RWPE1 (cell line): ENCODE measurements around the gene SUPT3H.

Experiments used
- CTCF ChIA-PET: fragments of 350-600 bp; sonication (Branson Sonifier 250); formaldehyde crosslinking; extraction: SDS; loops from one replicate; lab custom pipeline; 2021; lab: Yijun Ruan, JAX
- POLR2A ChIA-PET: fragments of 400-600 bp; formaldehyde crosslinking; extraction: SDS; loops from one replicate; lab custom pipeline; 2020; ENCODE audit warnings: antibody characterized with exemption; ENCODE audit not compliant: low non-redundant PET; lab: Yijun Ruan, JAX
- DNase-seq: peaks from one replicate; pipeline ENCODE4 v3.0.0; 2012; ENCODE audit warnings: low spot score
- H3K27ac ChIP-seq: fragments of 450-650 bp; 2 replicates; pipeline ENCODE4 v1.5.1; 2017
- TF ChIP-seq, protein P1 (sequence below): fragments of 450-650 bp; conservative IDR thresholded peaks from 2 replicates; pipeline ENCODE4 v1.5.1; 2017; ENCODE audit warnings: low read depth, mild to moderate bottlenecking

Gene SUPT3H

GRCh38 chr6:45417436-45417835 lies 39.7 kb upstream of the SUPT3H start:
- no peak overlapping the region for H3K27ac ChIP-seq
- TF ChIP-seq, protein P1, sequence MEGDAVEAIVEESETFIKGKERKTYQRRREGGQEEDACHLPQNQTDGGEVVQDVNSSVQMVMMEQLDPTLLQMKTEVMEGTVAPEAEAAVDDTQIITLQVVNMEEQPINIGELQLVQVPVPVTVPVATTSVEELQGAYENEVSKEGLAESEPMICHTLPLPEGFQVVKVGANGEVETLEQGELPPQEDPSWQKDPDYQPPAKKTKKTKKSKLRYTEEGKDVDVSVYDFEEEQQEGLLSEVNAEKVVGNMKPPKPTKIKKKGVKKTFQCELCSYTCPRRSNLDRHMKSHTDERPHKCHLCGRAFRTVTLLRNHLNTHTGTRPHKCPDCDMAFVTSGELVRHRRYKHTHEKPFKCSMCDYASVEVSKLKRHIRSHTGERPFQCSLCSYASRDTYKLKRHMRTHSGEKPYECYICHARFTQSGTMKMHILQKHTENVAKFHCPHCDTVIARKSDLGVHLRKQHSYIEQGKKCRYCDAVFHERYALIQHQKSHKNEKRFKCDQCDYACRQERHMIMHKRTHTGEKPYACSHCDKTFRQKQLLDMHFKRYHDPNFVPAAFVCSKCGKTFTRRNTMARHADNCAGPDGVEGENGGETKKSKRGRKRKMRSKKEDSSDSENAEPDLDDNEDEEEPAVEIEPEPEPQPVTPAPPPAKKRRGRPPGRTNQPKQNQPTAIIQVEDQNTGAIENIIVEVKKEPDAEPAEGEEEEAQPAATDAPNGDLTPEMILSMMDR, result no peak
- DNase-seq, result no peak
- CTCF ChIA-PET, result no interaction called here
- POLR2A ChIA-PET, result no interaction called here

- TF ChIP-seq, protein P1, result no peak
- ChIA-PET CTCF (interaction anchor here (0.6 kb wide), 1 partner anchor 33 kb away, joined by 3 read pairs; no protein-coding TSS in a partner anchor), POLR2A (no interaction called here)
- H3K27ac ChIP-seq, result no peak overlapping the region
- no peak for DNase-seq
These were observed 39.0 kb upstream of the SUPT3H start for GRCh38 chr6:45416700-45417099.

GRCh38 chr6:45415788-45416518 lies 38.2 kb upstream of the SUPT3H start:
- ChIA-PET POLR2A (no interaction called here), CTCF (no interaction called here)
- TF ChIP-seq, protein P1, result no peak
- DNase-seq, result no peak
- H3K27ac ChIP-seq, result no peak overlapping the region

DNA sequence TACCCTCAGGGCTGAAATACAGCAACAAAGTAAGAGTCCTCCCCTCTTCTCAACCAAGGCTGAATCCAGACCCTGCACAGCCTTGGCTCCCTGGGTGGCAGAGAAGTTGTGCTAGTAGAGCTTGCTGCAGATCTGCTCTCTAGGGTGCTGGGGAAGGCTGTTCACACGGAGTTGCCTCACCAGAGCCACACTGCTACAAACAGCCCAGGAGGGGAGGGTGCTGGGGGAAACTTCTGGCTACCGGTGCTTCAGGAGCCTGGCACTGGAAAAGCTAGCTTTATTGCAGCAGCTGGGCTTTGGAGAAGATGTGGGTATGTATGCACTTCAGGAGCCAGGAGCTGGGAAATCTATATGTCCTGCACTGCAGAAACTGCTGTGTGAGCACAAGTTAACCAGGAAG lies 37.6 kb upstream of the SUPT3H start:
- CTCF ChIA-PET, result no interaction called here
- POLR2A ChIA-PET, result no interaction called here
- DNase-seq, result no peak

DNA sequence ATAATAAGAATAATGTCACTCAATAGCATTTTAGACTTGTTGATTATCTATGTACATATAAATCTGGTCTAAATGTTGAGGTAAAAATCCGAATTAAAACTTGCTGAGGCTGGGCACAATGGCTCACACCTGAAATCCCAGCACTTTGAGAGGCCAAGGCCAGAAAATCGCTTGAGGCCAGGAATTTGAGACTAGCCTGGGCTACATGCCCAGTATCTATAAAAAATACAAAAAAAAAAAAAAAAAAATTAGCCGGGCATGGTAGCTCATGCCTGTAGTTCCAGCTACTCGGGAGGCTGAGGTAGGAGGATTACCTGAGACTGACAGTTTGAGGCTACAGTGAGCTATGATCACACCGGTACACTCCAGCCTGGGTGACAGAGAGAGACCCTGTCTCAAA lies 34.2 kb upstream of the SUPT3H start:
- H3K27ac ChIP-seq, result no peak overlapping the region
- no peak for DNase-seq
- POLR2A ChIA-PET, result interaction anchor here (1.0 kb wide), 1 partner anchor 34 kb away, joined by 3 read pairs; the partner anchor contains the start of gene SUPT3H
- TF ChIP-seq, protein P1, result no peak
- CTCF ChIA-PET, result interaction anchor here (0.6 kb wide), 1 partner anchor 138 kb away, joined by 4 read pairs; no protein-coding TSS in a partner anchor

More for the DNA sequence above, 37.6 kb upstream of the SUPT3H start:
- no peak overlapping the region for H3K27ac ChIP-seq
- TF ChIP-seq, protein P1, result no peak

DNA sequence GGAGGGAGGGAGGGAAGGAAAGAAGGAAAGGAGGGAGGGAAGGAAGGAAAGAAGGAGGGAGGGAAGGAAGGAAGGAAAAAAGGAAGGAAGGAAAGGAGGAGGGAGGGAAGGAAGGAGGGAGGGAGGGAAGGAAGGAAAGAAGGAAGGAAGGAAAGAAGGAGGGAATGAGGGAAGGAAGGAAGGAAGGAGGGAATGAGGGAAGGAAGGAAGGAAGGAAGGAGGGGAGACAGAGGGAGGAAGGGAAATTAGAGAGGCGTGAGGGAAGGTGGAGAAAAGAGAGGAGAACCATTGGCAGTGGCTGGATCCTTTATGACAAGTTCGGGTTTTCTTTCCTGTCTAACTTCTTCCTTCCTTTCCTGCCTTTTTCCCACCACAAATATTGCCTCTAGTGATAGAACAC lies 22.3 kb upstream of the SUPT3H start:
- POLR2A ChIA-PET, result no interaction called here
- DNase-seq, result no peak
- TF ChIP-seq, protein P1, result no peak
- CTCF ChIA-PET, result interaction anchor here (0.7 kb wide), 1 partner anchor 560 kb away, joined by 4 read pairs; no protein-coding TSS in a partner anchor
- H3K27ac ChIP-seq, result no peak overlapping the region
